NOMO-1 treated with dmso at 0.1 percent for 144 hours (cell line): Measurements from ENCODE around the gene PTPN9.

Experiments
- DNase-seq: peaks from one replicate; lab custom pipeline; 2025; ENCODE audit not compliant: unreplicated experiment; lab: John Stamatoyannopoulos, UW

Gene PTPN9

DNA sequence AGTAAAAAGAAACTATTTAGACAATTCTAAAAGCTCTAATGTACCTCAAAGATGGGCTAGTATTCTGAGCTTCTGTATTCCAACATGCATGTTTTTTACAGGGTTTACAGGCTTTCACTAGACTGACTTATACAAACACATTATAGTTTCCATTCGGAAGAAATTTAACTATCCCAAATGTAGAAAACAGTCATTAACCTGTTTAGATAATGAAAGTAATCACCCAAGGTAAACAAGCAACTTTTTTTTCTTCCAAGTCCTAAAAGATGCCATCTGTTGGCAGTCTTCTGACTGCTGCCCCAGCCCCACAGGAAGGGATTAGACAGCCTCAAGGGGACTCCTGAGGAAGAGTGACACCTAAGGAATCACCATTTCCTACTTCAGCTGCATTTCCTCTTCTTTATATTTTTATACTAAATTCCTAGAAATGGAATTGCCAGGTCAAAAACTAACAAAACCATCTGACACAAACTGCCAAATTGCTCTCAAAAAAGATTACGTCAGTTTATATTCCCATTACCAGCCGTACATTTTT, 153.1 kb downstream of the PTPN9 start:
- no peak for DNase-seq

DNA sequence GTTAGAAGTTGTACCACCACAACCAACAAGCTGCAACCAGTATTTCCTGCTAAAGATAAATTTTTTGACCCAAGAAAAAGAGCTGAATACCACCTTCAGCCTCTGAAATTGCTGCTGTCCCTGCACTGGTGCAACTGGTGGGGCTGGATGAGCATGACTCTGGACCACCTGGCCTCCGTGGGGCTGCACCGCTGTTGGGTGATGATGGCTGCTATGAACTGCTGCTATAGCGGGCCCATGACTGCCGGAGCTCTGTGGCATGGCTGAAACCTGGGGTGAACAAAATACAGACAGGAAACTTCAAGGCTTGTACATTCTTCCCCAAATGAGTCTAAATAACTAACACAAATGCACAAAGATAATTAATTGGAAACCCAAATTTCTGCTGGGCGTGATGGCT, 156.6 kb downstream of the PTPN9 start:
- DNase-seq: no peak

DNA sequence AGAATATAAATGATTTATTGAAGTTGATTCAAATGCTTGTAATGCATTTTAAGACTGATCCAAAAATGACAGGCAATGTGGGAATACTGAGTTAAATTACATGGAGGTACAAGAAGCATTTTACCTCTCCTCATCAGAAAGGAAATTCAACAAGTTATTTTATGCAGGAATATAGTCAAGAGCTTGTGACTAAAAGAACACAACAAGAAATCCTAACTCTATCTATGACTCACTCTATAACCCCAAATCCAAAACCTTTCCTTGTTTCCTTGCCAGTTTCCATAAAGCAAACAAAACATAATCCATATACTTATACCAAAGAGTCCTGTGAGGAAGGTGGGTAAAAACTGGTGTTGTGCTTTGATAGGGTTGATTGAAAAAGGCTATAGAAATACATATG, 158.4 kb downstream of the PTPN9 start:
- DNase-seq: no peak

DNA sequence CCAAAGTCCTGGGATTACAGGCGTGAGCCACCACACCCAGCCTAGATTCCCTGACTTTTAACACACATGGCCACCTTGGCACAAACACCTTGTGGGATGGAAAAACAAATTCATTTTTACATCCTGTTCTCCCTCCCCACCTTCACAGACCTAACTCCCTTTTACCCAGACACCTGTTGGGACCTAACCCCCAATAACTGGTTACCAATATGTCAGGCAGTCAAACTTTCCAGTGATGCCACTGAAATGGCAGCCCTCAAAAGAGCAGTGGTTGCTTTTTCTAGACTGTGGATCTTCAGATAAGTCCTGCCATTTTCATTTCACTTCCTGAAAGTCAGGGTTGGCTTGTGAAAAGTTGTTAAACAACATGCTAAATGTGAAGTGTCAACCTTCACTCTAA, 162.5 kb downstream of the PTPN9 start:
- no peak for DNase-seq
